NCI-H187 treated with DMSO at 0.1 percent for 48 hours (cell line): ENCODE data around the gene ABI3BP.

ENCODE experiments used
- DNase-seq: peaks from one replicate; lab custom pipeline; 2025; lab: John Stamatoyannopoulos, UW

The ABI3BP gene

DNA sequence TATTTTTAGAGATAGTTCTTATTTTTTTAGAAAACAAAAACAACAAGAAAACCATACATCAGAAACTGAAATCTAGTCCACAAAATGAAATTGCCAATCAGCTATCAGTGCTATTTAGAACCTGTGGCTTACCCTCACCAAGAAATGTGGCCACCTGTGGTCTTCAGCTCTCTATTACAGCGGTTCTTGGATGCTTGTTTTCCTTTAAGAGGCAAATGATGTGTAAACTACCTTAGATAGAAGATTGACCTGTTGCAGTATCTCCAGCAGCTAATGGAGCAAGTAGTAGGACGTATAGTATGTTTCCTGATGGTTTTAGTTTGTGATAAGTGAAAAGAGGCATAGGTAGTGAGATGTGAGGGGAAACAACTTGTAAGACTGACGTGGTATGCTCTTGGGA, 262.7 kb downstream of the ABI3BP start:
- no peak for DNase-seq

- DNase-seq: no peak
Observed at GRCh38 chr3:100726706-100727105, 266.5 kb downstream of the ABI3BP start.

DNA sequence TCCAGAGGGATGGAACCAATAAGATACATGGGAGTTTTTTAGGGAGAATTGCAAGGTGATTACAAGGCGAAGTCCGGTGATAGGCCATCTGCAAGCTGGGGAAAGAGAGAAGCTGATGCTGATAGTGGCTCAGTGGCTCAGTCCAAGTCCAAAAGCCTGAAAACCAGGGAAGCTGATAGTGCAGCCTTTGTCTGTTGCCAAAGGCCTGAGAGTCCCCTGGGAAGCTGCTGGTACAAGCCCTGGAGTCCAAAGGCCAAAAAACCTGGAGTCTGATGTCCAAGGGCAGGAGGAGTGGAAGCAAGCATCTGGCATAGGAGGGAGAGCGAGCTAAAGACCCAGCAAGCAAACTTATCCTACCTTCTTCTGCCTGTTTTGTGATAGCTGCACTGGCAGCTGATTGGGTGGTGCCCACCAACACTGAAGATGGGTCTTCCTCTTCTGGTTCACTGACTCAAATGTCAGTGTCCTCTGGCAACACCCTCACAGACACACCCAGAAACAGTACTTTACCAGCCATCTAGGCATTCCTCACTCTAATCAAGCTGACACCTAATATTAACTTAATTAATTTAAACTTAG, 267.2 kb downstream of the ABI3BP start:
- no peak for DNase-seq

GRCh38 chr3:100720426-100720825, 272.8 kb downstream of the ABI3BP start:
- DNase-seq: no peak

- no peak for DNase-seq
Observed at GRCh38 chr3:100719136-100719535, 274.1 kb downstream of the ABI3BP start.

GRCh38 chr3:100717637-100718487, 275.4 kb downstream of the ABI3BP start:
- DNase-seq: no peak

DNA sequence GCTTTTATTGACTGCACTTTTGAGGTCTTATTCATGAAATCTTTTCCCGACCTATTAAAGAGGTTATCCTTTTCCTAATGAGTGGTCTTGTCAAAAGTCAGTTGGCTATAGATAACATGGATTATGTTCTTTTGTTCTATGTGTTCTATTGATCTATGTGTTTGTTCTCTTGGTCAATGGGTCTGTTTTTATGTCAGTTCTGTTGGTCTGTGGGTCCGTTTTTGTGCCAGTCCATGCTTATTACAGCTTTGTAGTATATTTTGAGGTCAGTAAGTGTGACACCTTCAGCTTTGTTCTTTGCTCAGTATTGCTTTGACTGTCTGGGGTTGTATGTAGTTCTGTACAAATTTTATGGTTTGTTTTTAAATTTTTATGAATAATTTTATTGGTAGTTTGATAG, 276.2 kb downstream of the ABI3BP start:
- no peak for DNase-seq

- no peak for DNase-seq
Observed at GRCh38 chr3:100715176-100715575, 278.0 kb downstream of the ABI3BP start.

- no peak for DNase-seq
Observed at GRCh38 chr3:100710261-100710968, 282.8 kb downstream of the ABI3BP start.

DNA sequence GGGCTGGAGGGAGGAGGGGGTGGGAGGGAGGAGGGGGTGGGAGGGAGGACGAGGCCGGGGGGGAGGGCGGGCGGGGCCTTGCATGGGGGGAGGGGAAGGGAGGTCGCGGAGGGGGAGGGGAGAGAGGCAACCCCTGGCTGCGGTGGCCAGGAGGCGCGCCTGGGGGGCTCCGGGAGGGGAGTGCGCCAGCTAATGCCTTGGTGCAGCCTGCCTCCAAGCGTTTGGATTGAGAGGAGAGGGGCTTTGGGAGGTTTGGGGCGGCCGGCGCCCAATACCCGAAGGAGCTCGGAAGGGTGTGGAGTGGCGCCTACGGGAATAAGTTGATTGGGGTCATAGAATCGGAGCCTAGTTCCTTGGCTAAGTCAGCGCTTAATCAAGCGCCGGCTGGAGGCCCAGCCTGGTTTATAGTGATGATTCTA, 283.4 kb downstream of the ABI3BP start:
- no peak for DNase-seq

- peak; percentile 71 for DNase-seq
Observed at GRCh38 chr3:100708989-100709841, 284.0 kb downstream of the ABI3BP start, which contains the start of gene TFG. Gene TFG (plus strand): TSS chr3:100709494. CDS start chr3:100713686, 4,192 bp downstream.

DNA sequence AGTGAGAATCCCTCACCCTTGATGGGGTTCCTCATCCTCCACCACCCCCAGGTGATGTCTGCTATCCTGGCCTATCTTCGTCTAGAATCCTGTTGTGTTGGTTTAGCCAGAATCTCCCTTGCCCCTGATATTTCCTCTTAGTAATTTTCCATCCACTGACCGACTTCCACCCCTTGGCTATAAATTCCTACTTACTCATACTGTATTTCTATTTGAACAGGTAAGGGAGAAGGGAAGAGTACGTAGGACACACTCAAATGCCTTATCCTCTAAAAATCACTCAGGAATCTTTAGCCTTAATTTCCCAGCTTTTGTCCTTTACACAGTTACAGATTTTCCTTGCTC, 284.6 kb downstream of the ABI3BP start:
- no peak for DNase-seq

- DNase-seq: no peak
Observed at GRCh38 chr3:100706365-100706764, 286.9 kb downstream of the ABI3BP start.

- DNase-seq: no peak
Observed at GRCh38 chr3:100703865-100704264, 289.4 kb downstream of the ABI3BP start.

DNA sequence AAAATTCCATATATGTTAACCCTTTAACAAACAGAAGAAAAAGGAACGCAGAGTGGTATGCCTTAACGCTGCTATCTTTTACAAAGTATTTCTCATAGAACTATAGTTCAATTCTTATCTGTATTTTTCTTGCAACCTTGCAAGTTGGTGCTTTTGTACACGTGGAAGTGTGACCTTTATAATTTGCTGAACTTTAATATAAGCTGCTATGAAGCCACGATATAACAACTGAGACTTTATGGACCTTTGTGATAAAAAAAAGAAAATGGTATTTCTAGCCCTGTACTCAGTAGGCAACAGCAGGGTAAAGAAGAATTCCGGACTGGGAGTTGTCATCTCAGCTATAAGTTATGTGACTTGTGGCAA, 290.3 kb downstream of the ABI3BP start:
- DNase-seq: no peak

DNA sequence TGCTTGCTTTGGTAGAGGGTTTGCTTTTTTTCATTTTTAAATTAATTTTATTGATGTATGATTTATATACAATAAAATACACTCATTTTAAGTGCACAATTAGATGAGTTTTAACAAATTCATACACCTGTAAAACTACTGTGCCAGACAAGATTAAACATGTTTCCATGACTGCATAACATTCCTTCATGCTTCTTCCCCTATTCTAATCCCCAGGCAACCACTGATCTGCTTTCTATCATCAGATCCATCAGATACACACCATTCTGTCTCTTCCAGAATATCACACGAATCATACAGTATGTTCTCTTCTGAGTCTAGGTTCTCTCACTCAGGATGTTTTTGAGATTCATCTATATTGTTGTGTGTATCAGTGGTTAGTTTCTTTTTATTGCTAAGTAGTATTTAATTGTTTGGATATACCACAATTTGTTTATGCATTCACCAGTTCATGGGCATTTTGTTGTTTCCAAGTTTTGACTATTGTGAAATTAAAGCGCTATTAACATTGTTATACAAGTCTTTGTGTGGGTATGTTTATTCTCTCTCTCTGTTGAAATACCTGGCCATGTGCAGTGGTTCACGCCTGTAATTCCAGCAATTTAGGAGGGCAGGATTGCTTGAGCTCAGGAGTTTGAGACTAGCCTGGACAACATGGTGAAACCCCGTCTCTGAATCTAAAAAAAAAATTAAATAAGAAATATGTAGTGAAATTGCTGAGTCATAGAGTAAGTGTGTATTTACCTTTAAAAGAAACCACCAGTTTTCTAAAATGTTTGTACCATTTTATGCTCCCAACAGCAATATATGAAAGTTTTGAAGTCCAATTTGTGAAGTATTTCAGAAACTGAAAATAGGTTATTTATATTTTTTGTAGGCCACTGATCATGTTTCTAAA, 290.9 kb downstream of the ABI3BP start:
- DNase-seq: no peak

GRCh38 chr3:100700708-100701107, 292.5 kb downstream of the ABI3BP start:
- no peak for DNase-seq
